DND-41 (cell line): Measurements from ENCODE around the gene ZIM2.

Source experiments
- ATAC-seq: fragments of 200-7000 bp; cut with Tn5 transposase; 3 replicates; pipeline ENCODE4 v1.9.1; 2021; ENCODE audit warnings: low read depth; ENCODE audit not compliant: insufficient read depth
- DNase-seq: peaks from one replicate; pipeline ENCODE4 v3.0.0-alpha.2; 2020
- H2AFZ ChIP-seq: 2 replicates; pipeline ENCODE4 v1.6.0; 2012; ENCODE audit warnings: low read depth, low read length
- H3K27ac ChIP-seq: 2 replicates; pipeline ENCODE4 v1.5.1; 2012; ENCODE audit warnings: low read length, inconsistent platforms
- H3K27me3 ChIP-seq: fragments of 200-600 bp; sonication (generic); 2 replicates; pipeline ENCODE4 v1.6.0; 2012; ENCODE audit warnings: low read length, mild to moderate bottlenecking, inconsistent platforms; ENCODE audit not compliant: insufficient read depth, poor library complexity
- H3K36me3 ChIP-seq: 2 replicates; pipeline ENCODE4 v1.5.1; 2012; ENCODE audit warnings: low read length, inconsistent platforms; ENCODE audit not compliant: insufficient read depth
- H3K4me1 ChIP-seq: 2 replicates; pipeline ENCODE4 v1.5.1; 2012; ENCODE audit warnings: mild to moderate bottlenecking, low read length; ENCODE audit not compliant: insufficient read depth
- H3K4me2 ChIP-seq: 2 replicates; pipeline ENCODE4 v1.6.0; 2012; ENCODE audit warnings: mild to moderate bottlenecking, moderate library complexity, low read length, inconsistent platforms; ENCODE audit not compliant: insufficient read depth
- H3K4me3 ChIP-seq, 2 experiments: fragments of 200-600 bp in 1 of 2; shearing (Covaris generic) in 1 of 2; 2 replicates each; pipeline ENCODE4 v1.5.1; 2012 to 2016; ENCODE audit warnings: inconsistent platforms in 2 of 2, low read length in 2 of 2, mild to moderate bottlenecking in 2 of 2, low read depth in 1 of 2, moderate library complexity in 1 of 2
- H3K79me2 ChIP-seq: 2 replicates; pipeline ENCODE4 v1.6.0; 2012; ENCODE audit warnings: low read length, inconsistent platforms; ENCODE audit not compliant: insufficient read depth
- H3K9ac ChIP-seq: 2 replicates; pipeline ENCODE4 v1.6.0; 2012; ENCODE audit warnings: low read depth, mild to moderate bottlenecking, inconsistent platforms, low read length, moderate library complexity
- H3K9me3 ChIP-seq: 2 replicates; pipeline ENCODE4 v1.5.1; 2012; ENCODE audit warnings: low read length, moderate library complexity, mild to moderate bottlenecking, inconsistent platforms; ENCODE audit not compliant: insufficient read depth, severe bottlenecking
- H4K20me1 ChIP-seq: 2 replicates; pipeline ENCODE4 v1.6.0; 2012; ENCODE audit warnings: low read length; ENCODE audit not compliant: insufficient read depth
- EZH2 ChIP-seq: IDR thresholded peaks from 3 replicates; pipeline ENCODE4 v1.6.1; 2012; ENCODE audit warnings: borderline replicate concordance, low read depth, mild to moderate bottlenecking, moderate library complexity, low read length, inconsistent platforms; ENCODE audit not compliant: severe bottlenecking
- TF ChIP-seq, protein P1 (sequence below): IDR thresholded peaks from 2 replicates; pipeline ENCODE4 v1.5.1; 2012; ENCODE audit warnings: borderline replicate concordance, low read length, moderate library complexity, mild to moderate bottlenecking; ENCODE audit not compliant: poor library complexity, severe bottlenecking; ENCODE audit errors: extremely low read depth

Gene ZIM2

GRCh38 chr19:56759531-56759930 lies 81.0 kb downstream of the ZIM2 start:
- no peak for DNase-seq
- Histone ChIP-seq H3K9me3 (peaks cover under 1% of the 10 kb centered on the region), H3K27ac (no peak overlapping the region), H3K4me2 (no peak overlapping the region), H3K9ac (no peak overlapping the region), H3K79me2 (no peaks in the 10 kb centered on the region), H3K27me3 (no peaks in the 10 kb centered on the region), H4K20me1 (no peaks in the 10 kb centered on the region), H3K4me1 (no peaks in the 10 kb centered on the region), H2AFZ (no peak overlapping the region), H3K36me3 (no peaks in the 10 kb centered on the region), H3K4me3 (no peak overlapping the region)
- TF ChIP-seq, protein P1, sequence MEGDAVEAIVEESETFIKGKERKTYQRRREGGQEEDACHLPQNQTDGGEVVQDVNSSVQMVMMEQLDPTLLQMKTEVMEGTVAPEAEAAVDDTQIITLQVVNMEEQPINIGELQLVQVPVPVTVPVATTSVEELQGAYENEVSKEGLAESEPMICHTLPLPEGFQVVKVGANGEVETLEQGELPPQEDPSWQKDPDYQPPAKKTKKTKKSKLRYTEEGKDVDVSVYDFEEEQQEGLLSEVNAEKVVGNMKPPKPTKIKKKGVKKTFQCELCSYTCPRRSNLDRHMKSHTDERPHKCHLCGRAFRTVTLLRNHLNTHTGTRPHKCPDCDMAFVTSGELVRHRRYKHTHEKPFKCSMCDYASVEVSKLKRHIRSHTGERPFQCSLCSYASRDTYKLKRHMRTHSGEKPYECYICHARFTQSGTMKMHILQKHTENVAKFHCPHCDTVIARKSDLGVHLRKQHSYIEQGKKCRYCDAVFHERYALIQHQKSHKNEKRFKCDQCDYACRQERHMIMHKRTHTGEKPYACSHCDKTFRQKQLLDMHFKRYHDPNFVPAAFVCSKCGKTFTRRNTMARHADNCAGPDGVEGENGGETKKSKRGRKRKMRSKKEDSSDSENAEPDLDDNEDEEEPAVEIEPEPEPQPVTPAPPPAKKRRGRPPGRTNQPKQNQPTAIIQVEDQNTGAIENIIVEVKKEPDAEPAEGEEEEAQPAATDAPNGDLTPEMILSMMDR = no peak
- TF ChIP-seq EZH2 = no peak
- no peak for ATAC-seq

DNA sequence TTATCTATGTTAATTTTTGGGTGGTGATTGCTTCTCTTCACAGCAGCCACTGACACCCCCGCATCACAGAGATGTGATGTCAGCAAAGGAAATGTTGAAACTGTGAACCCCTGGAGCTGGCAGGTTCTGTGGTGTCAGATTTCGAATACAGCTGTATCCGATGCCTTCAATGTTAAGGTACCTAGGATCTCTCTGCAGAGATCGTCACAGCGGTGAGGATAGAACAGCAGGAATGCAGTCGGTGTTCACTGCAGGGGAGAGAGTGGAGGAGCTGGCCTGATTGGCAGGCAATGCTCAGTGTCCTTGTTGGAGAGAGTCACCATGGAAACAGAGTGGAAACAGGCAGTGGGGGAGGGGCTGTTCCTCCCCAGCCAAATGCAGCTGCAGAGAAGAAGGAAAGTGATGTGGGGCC lies 89.4 kb downstream of the ZIM2 start:
- Histone ChIP-seq H3K27ac (no peak overlapping the region), H3K79me2 (no peaks in the 10 kb centered on the region), H3K36me3 (no peaks in the 10 kb centered on the region), H3K9me3 (no peaks in the 10 kb centered on the region), H3K4me3 (no peak overlapping the region), H4K20me1 (no peaks in the 10 kb centered on the region; the same call in 1 of the 2 replicates), H3K27me3 (no peaks in the 10 kb centered on the region), H2AFZ (no peak overlapping the region), H3K4me1 (no peaks in the 10 kb centered on the region), H3K9ac (no peak overlapping the region), H3K4me2 (no peak overlapping the region)
- no peak for TF ChIP-seq EZH2
- TF ChIP-seq, protein P1 = no peak
- no peak for ATAC-seq
- DNase-seq = no peak

- DNase-seq (no peak), ATAC-seq (no peak)
- no peak overlapping the region for H3K9ac ChIP-seq
- no peak overlapping the region for H3K4me2 ChIP-seq
- H3K79me2 ChIP-seq = no peaks in the 10 kb centered on the region
- no peaks in the 10 kb centered on the region; the same call in 1 of the 2 replicates for H4K20me1 ChIP-seq
- H2AFZ ChIP-seq = no peak overlapping the region
- H3K27ac ChIP-seq = no peak overlapping the region
- H3K4me1 ChIP-seq = no peaks in the 10 kb centered on the region
- no peaks in the 10 kb centered on the region for H3K27me3 ChIP-seq
- no peaks in the 10 kb centered on the region for H3K9me3 ChIP-seq
- no peak overlapping the region for H3K4me3 ChIP-seq
- H3K36me3 ChIP-seq = no peaks in the 10 kb centered on the region
- TF ChIP-seq, protein P1 = no peak
- TF ChIP-seq EZH2 = no peak
Measured at GRCh38 chr19:56750658-56751057, 89.9 kb downstream of the ZIM2 start.

GRCh38 chr19:56748378-56748777 lies 92.1 kb downstream of the ZIM2 start:
- Histone ChIP-seq H3K9ac (no peak overlapping the region), H3K27me3 (no peaks in the 10 kb centered on the region), H3K36me3 (no peaks in the 10 kb centered on the region), H3K9me3 (no peaks in the 10 kb centered on the region), H3K4me1 (no peaks in the 10 kb centered on the region), H4K20me1 (no peaks in the 10 kb centered on the region; the same call in 1 of the 2 replicates), H3K4me2 (no peak overlapping the region), H3K79me2 (no peaks in the 10 kb centered on the region), H2AFZ (no peak overlapping the region), H3K4me3 (no peak overlapping the region), H3K27ac (no peak overlapping the region)
- DNase-seq (peak; percentile 8), ATAC-seq (no peak)
- TF ChIP-seq, protein P1 = peak; percentile 74
- TF ChIP-seq EZH2 = no peak
